K562 (cell line): Measurements from ENCODE around the gene FAM240A. TPM values are rescaled to one million over a fixed set of nuclear protein-coding genes. Genes with fewer than 3 reads are reported as not detected.

Experiments used
- ATAC-seq: fragments of 200-7000 bp; cut with Tn5 transposase; 3 replicates; pipeline ENCODE4 v1.9.1; 2020; ENCODE audit warnings: moderate library complexity
- BruUV-seq: library from RNA; stranded (reverse); fragments of 400-500 nt; replicated peaks from 2 replicates; lab custom pipeline; 2021; lab: Mats Ljungman, UMichigan
- CTCF ChIA-PET: fragments of 300-600 bp; formaldehyde crosslinking; extraction: SDS; loops from one replicate; lab custom pipeline; 2021; ENCODE audit warnings: low intra/inter-chr PET ratio; lab: Yijun Ruan, JAX
- POLR2A ChIA-PET: fragments of 300-600, 350-650 bp; sonication (Branson Sonifier 250); formaldehyde crosslinking; extraction: SDS; loops from one replicate; lab custom pipeline; 2021; ENCODE audit warnings: antibody characterized with exemption, inconsistent platforms; lab: Yijun Ruan, JAX
- DNase-seq, 4 experiments: peaks; one replicate each; pipeline versions ENCODE4 v3.0.0 to v3.0.0-alpha.2; 2011 to 2018; ENCODE audit warnings: low spot score in 3 of 4, mixed read lengths in 3 of 4; ENCODE audit errors: extremely low read depth in 1 of 4
- FAIRE-seq: peaks from 2 replicates; lab custom pipeline; 2011; peaks lifted over from hg19 to GRCh38; lab: Jason Lieb, UNC
- H2AFZ ChIP-seq: 2 replicates; pipeline ENCODE4 v1.6.0; 2011; ENCODE audit warnings: low read depth, low read length, control low read depth, inconsistent platforms
- H3K27ac ChIP-seq: fragments of 200-600 bp; 3 replicates; pipeline ENCODE4 v1.8.0; 2011; ENCODE audit warnings: low read depth, mild to moderate bottlenecking, control low read depth, inconsistent platforms, low read length, moderate library complexity, mixed read lengths; ENCODE audit errors: extremely low read depth
- H3K27me3 ChIP-seq, 2 experiments: fragments of 300-600 bp in 1 of 2; 2 replicates in 1 of 2; 3 replicates in 1 of 2; pipeline versions ENCODE4 v1.6.0 to v1.8.0; 2011; ENCODE audit warnings: inconsistent platforms in 2 of 2, low read length in 2 of 2, mild to moderate bottlenecking in 1 of 2, mixed read lengths in 1 of 2, moderate library complexity in 1 of 2; ENCODE audit not compliant: control insufficient read depth in 2 of 2, insufficient read depth in 2 of 2
- H3K36me3 ChIP-seq: fragments of 300-600 bp; 3 replicates; pipeline ENCODE4 v1.8.0; 2011; ENCODE audit warnings: mild to moderate bottlenecking, low read length, inconsistent platforms; ENCODE audit not compliant: control insufficient read depth, insufficient read depth
- H3K4me1 ChIP-seq, 2 experiments: fragments of 200-600 bp in 1 of 2; replicated peaks in 1 of 2; 2 replicates in 1 of 2; 3 replicates in 1 of 2; pipeline versions ENCODE4 v1.5.1 to v1.8.0; 2011; ENCODE audit warnings: inconsistent platforms in 2 of 2, low read length in 2 of 2, mild to moderate bottlenecking in 1 of 2, mixed read lengths in 1 of 2, moderate library complexity in 1 of 2; ENCODE audit not compliant: control insufficient read depth in 2 of 2, insufficient read depth in 2 of 2
- H3K4me2 ChIP-seq: 2 replicates; pipeline ENCODE4 v1.6.1; 2011; ENCODE audit warnings: low read length, control low read depth, inconsistent platforms, mixed read lengths; ENCODE audit not compliant: insufficient read depth
- H3K4me3 ChIP-seq: fragments of 200-600 bp; sonication (generic), shearing (Covaris generic); 2 replicates; pipeline ENCODE4 v1.5.1; 2016; ENCODE audit warnings: control low read depth, inconsistent platforms
- H3K79me2 ChIP-seq: fragments of 200-600 bp; 3 replicates; pipeline ENCODE4 v1.8.0; 2011; ENCODE audit warnings: low read length, inconsistent platforms; ENCODE audit not compliant: control insufficient read depth, insufficient read depth
- H3K9ac ChIP-seq, 2 experiments: 2 replicates each; pipeline versions ENCODE4 v1.6.0 to v1.6.1; 2011; ENCODE audit warnings: low read depth in 2 of 2, low read length in 2 of 2, control low read depth in 1 of 2, inconsistent platforms in 1 of 2, mild to moderate bottlenecking in 1 of 2, mixed read lengths in 1 of 2; ENCODE audit not compliant: insufficient read depth in 1 of 2
- H3K9me1 ChIP-seq: one replicate; pipeline ENCODE4 v1.6.0; 2011; ENCODE audit warnings: inconsistent platforms, mild to moderate bottlenecking, low read length, moderate library complexity; ENCODE audit not compliant: control insufficient read depth, insufficient read depth
- H3K9me3 ChIP-seq: replicated peaks from 2 replicates; pipeline ENCODE4 v1.5.1; 2011; ENCODE audit warnings: low read depth, low read length, inconsistent platforms; ENCODE audit not compliant: control insufficient read depth, insufficient read depth
- H4K20me1 ChIP-seq: replicated peaks from 2 replicates; pipeline ENCODE4 v1.6.1; 2011; ENCODE audit warnings: low read length, inconsistent platforms, mixed read lengths; ENCODE audit not compliant: control insufficient read depth, insufficient read depth
- BCOR ChIP-seq: fragments of 450-650 bp; IDR thresholded peaks from 2 replicates; pipeline ENCODE4 v1.6.1; 2016
- BRCA1 ChIP-seq, 2 experiments: fragments of 450-650 bp in 1 of 2; sonication (generic) in 1 of 2; formaldehyde crosslinking in 1 of 2; IDR thresholded peaks; 2 replicates each; pipeline versions ENCODE4 v1.5.0 to v1.6.1; 2017 to 2020; ENCODE audit warnings: mild to moderate bottlenecking in 1 of 2, missing genetic modification reagents in 1 of 2
- CREB3L1 ChIP-seq: fragments of 450-650 bp; IDR thresholded peaks from 2 replicates; pipeline ENCODE4 v1.6.1; 2014; ENCODE audit warnings: low read depth, mild to moderate bottlenecking, moderate library complexity, borderline replicate concordance
- GATAD2B ChIP-seq: fragments of 450-650 bp; IDR thresholded peaks from 2 replicates; pipeline ENCODE4 v1.6.1; 2017; ENCODE audit warnings: mild to moderate bottlenecking, borderline replicate concordance
- GTF2B ChIP-seq: IDR thresholded peaks from 2 replicates; pipeline ENCODE4 v1.6.1; 2011; ENCODE audit not compliant: insufficient read length; ENCODE audit errors: extremely low read depth
- GTF2F1 ChIP-seq: IDR thresholded peaks from 2 replicates; pipeline ENCODE4 v1.6.1; 2011; ENCODE audit warnings: low read depth, low read length, improper control_type of control experiment
- MYBL2 ChIP-seq, 2 experiments: fragments of 450-650 bp in 1 of 2; sonication (generic) in 1 of 2; formaldehyde crosslinking in 1 of 2; IDR thresholded peaks; 2 replicates each; pipeline versions ENCODE4 v1.6.1 to v1.8.1; 2017 to 2022; ENCODE audit warnings: borderline replicate concordance in 1 of 2, inconsistent platforms in 1 of 2, low read depth in 1 of 2, mild to moderate bottlenecking in 1 of 2, missing genetic modification reagents in 1 of 2, moderate library complexity in 1 of 2
- SMAD1 ChIP-seq: fragments of 150-350 bp; IDR thresholded peaks from 2 replicates; pipeline ENCODE4 v1.6.1; 2014; ENCODE audit warnings: low read length, low read depth; ENCODE audit not compliant: partially characterized antibody
- TEAD1 ChIP-seq, 2 experiments: fragments of 450-650 bp in 1 of 2; sonication (generic) in 1 of 2; formaldehyde crosslinking; IDR thresholded peaks; 2 replicates each; pipeline versions ENCODE4 v1.4.0 to v1.8.0; 2020 to 2022; ENCODE audit warnings: mild to moderate bottlenecking in 2 of 2, missing genetic modification reagents in 1 of 2
- TFAP4 ChIP-seq: sonication (generic); formaldehyde crosslinking; IDR thresholded peaks from 2 replicates; pipeline ENCODE4 v1.8.0; 2022; ENCODE audit warnings: missing genetic modification reagents, mild to moderate bottlenecking, moderate library complexity, borderline replicate concordance
- ZFP36 ChIP-seq: fragments of 150-350 bp; IDR thresholded peaks from 2 replicates; pipeline ENCODE4 v1.6.1; 2018; ENCODE audit warnings: low read length, low read depth; ENCODE audit not compliant: partially characterized antibody
- ZNF124 ChIP-seq: sonication (generic); formaldehyde crosslinking; IDR thresholded peaks from 2 replicates; pipeline ENCODE4 v1.8.1; 2022; ENCODE audit warnings: missing genetic modification reagents
- ZNF140 ChIP-seq: fragments of 250-450 bp; sonication (Bioruptor Pico); IDR thresholded peaks from 2 replicates; pipeline ENCODE4 v1.8.0; 2021; ENCODE audit warnings: moderate library complexity, mild to moderate bottlenecking, inconsistent platforms
- ZNF696 ChIP-seq: fragments of 250-450 bp; sonication (Bioruptor Pico); conservative IDR thresholded peaks from 2 replicates; pipeline ENCODE4 v1.4.0; 2020; ENCODE audit warnings: mild to moderate bottlenecking, moderate library complexity
- ZNF740 ChIP-seq, 3 experiments: fragments of 200-800 bp in 1 of 3; sonication (Bioruptor generic) in 1 of 3; sonication (generic) in 1 of 3; formaldehyde crosslinking in 1 of 3; IDR thresholded peaks; 2 replicates each; pipeline versions ENCODE4 v1.6.1 to v1.8.0; 2016 to 2022; ENCODE audit warnings: mild to moderate bottlenecking in 2 of 3, missing compliant biosample characterization in 2 of 3, missing genetic modification characterization in 2 of 3, missing genetic modification reagents in 1 of 3
- WGBS: fragments of 100-300 bp; shearing (Covaris generic); methylation state at CpG from one replicate; pipeline ENCODE4 v1.1.6; 2016; ENCODE audit warnings: low coverage, mixed read lengths; ENCODE audit not compliant: insufficient coverage; ENCODE audit errors: missing lambda C conversion rate; 5-methylcytosine and 5-hydroxymethylcytosine counted together
- in situ Hi-C: fragments of 300-500 bp; cut with MboI; formaldehyde crosslinking; loops from 4 replicates; pipeline ENCODE4 v1.15.0; 2018; ENCODE audit warnings: inconsistent platforms, mixed read lengths
- intact Hi-C: fragments of 100-400 bp; cut with micrococcal nuclease; formaldehyde crosslinking; loops from 2 replicates; pipeline ENCODE4 v1.14.2; 2022
- polyA plus RNA-seq, 8 experiments: library from polyadenylated mRNA; depleted of rRNA in 4 of 8; stranded (reverse) in 5 of 8; unstranded in 3 of 8; fragments of >200 nt; fragmentation: Nextera tagmentation in 2 of 8; fragmentation: Illumina TruSeq in 1 of 8; extraction: Ambion mirVana in 2 of 8; extraction: Trizol in 1 of 8; gene quantifications; 2 replicates each; pipeline versions ENCODE4 v1.2.1 to v1.2.3, GENCODE V29; 2011 to 2014; ENCODE audit warnings: inconsistent platforms in 1 of 8, missing spikeins in 1 of 8
- total RNA-seq, 7 experiments: library from RNA; depleted of rRNA in 6 of 7; stranded (reverse); fragments of >200 nt in 6 of 7; fragmentation: Illumina TruSeq in 2 of 7; extraction: Trizol in 2 of 7; gene quantifications; 2 replicates each; pipeline versions ENCODE4 v1.2.1 to v1.2.3, GENCODE V29; 2011 to 2021; ENCODE audit warnings: low replicate concordance in 1 of 7

The FAM240A gene
- total and polyA plus RNA-seq, 9 of the 15 experiments (the other 6 are each of a cell fraction or from before 2014, with no cell fraction given), result not detected

GRCh38 chr3:46594723-46595122 lies 17.6 kb upstream of the FAM240A start:
- no TSS peak for BruUV-seq
- FAIRE-seq, result no peak
- TF ChIP-seq ZNF140 (CRISPR knock-in tag) (no peak), GATAD2B (no peak), GTF2F1 (no peak), ZNF124 (CRISPR knock-in tag) (no peak), BRCA1 (IDR thresholded peaks at IDR 0.05) (no peak), BRCA1 (CRISPR knock-in tag; IDR thresholded peaks at IDR 0.05) (no peak), ZNF696 (no peak), CREB3L1 (no peak), ZNF740 (CRISPR knock-in tag; IDR thresholded peaks at IDR 0.05) (no peak), ZNF740 (tag; IDR thresholded peaks at IDR 0.05) (no peak), TFAP4 (CRISPR knock-in tag) (no peak), MYBL2 (IDR thresholded peaks at IDR 0.05; ENCODE audit: low read depth) (no peak), MYBL2 (CRISPR knock-in tag; IDR thresholded peaks at IDR 0.05; ENCODE audit: borderline replicate concordance) (no peak), GTF2B (no peak), ZFP36 (peak; percentile 86), SMAD1 (no peak), TEAD1 (CRISPR knock-in tag; IDR thresholded peaks at IDR 0.05) (no peak), BCOR (peak; percentile 72; the same call in 1 of the 2 replicates)

More at GRCh38 chr3:46594723-46595122, 17.6 kb upstream of the FAM240A start:
- H4K20me1 ChIP-seq, result peaks cover 4% of the 10 kb centered on the region; the same call in 1 of the 2 replicates
- ATAC-seq, result no peak
- no peak overlapping the region for H2AFZ ChIP-seq
- H3K4me3 ChIP-seq, result no peak overlapping the region
- in situ Hi-C loops, result no loop called here
- no peak for DNase-seq
- H3K9me1 ChIP-seq, result no peaks in the 10 kb centered on the region
- no peaks in the 10 kb centered on the region for H3K36me3 ChIP-seq
- intact Hi-C loops, result no loop called here
- no peaks in the 10 kb centered on the region for H3K9me3 ChIP-seq
- peaks cover 23 to 34% of the 10 kb centered on the region in 2 experiments for H3K27me3 ChIP-seq
- POLR2A ChIA-PET, result no interaction called here
- H3K9ac ChIP-seq, result no peak overlapping the region
- CTCF ChIA-PET, result interaction anchor here (0.6 kb wide), 1 partner anchor 510 kb away, joined by 3 read pairs; no protein-coding TSS in a partner anchor
- WGBS, result 0% methylated on average over 4 of the region's 4 CpGs
- no peaks in the 10 kb centered on the region for H3K79me2 ChIP-seq
- no peak overlapping the region for H3K4me2 ChIP-seq
- H3K27ac ChIP-seq, result no peak overlapping the region; the same call in 2 of the 3 replicates
- no peaks in the 10 kb centered on the region for H3K4me1 ChIP-seq
